ENCODE results near the gene GSK3A. TPM values are rescaled to one million over a fixed set of nuclear protein-coding genes. Genes with fewer than 3 reads are reported as not detected.

Gene GSK3A
- total and polyA plus RNA-seq, 2 donors (not counting 1 experiment from before 2014, with no cell fraction given) = 38.5 to 42.0 TPM

DNA sequence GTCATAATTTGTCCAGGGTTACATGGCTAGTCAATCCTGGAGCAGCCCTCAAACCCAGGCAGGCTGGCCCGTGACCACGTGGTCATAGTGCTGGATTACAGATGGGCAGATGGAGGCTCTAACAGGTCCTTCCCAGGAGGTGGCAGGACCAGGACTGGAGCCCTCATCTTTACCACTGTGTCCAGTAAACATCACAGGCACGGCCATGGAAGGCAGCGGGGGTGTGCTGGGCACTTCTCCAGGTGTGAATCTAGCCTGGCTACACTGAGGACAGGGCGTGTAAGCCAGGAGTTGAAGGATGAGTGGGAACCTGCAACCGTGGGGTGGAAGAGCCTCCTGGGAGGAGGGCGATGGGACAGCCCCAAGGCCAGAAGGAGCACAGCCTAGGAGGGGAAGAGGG is 32.7 kb upstream of the GSK3A start:
- no peak overlapping the region for H3K27ac Mint-ChIP-seq
- Histone ChIP-seq H3K4me2 (replicated peaks; ENCODE audit: low read depth, low read length, poor library complexity, severe bottlenecking) (no peak overlapping the region), H3K4me1 (ENCODE audit: control insufficient read depth in 2 of 2, insufficient read depth in 2 of 2, low read length in 2 of 2) (peaks cover 26 to 36% of the 10 kb centered on the region in 2 donors), H3K79me2 (ENCODE audit: control insufficient read depth, insufficient read depth, low read length) (peaks cover 93% of the 10 kb centered on the region), H2AFZ (ENCODE audit: insufficient read depth, low read depth, low read length, poor library complexity, severe bottlenecking) (no peak overlapping the region), H3K9ac (ENCODE audit: low read length) (no peak overlapping the region), H3K4me3 (ENCODE audit: control extremely low read depth in 1 of 5, extremely low read depth in 1 of 5, insufficient read depth in 1 of 5, low read depth in 2 of 5, low read length in 4 of 5) (no peak overlapping the region), H4K20me1 (ENCODE audit: control insufficient read depth, insufficient read depth, low read length, poor library complexity, severe bottlenecking) (peaks cover 7% of the 10 kb centered on the region), H3K9me3 (ENCODE audit: control extremely low read depth in 1 of 3, control insufficient read depth in 2 of 3, insufficient read depth in 1 of 3, low read length in 2 of 3) (no peaks in the 10 kb centered on the region), H3K27me3 (replicated peaks in 1 of 4; ENCODE audit: control extremely low read depth in 1 of 4, control insufficient read depth in 3 of 4, insufficient read depth in 4 of 4, low read length in 3 of 4) (no peaks in the 10 kb centered on the region), H3K36me3 (replicated peaks in 1 of 2; ENCODE audit: control extremely low read depth in 1 of 2, control insufficient read depth in 1 of 2, extremely low read depth in 1 of 2, insufficient read depth in 2 of 2, low read length in 1 of 2) (peaks cover 0 to 30% of the 10 kb centered on the region in 2 experiments), H3K27ac (ENCODE audit: low read length in 2 of 2) (no peak overlapping the region)
- ChIA-PET CTCF (interaction anchor here (1.2 kb wide), 1 partner anchor 166 kb away, joined by 4 read pairs; no protein-coding TSS in a partner anchor), POLR2A (no interaction called here)
- peaks cover 50% of the 10 kb centered on the region for H3K4me1 Mint-ChIP-seq
- no peak for DNase-seq
- ATAC-seq (ENCODE audit: low read depth) = no peak
- H3K27me3 Mint-ChIP-seq = no peaks in the 10 kb centered on the region
- H3K9me3 Mint-ChIP-seq (ENCODE audit: insufficient read depth) = no peaks in the 10 kb centered on the region
- TF ChIP-seq, protein P1, sequence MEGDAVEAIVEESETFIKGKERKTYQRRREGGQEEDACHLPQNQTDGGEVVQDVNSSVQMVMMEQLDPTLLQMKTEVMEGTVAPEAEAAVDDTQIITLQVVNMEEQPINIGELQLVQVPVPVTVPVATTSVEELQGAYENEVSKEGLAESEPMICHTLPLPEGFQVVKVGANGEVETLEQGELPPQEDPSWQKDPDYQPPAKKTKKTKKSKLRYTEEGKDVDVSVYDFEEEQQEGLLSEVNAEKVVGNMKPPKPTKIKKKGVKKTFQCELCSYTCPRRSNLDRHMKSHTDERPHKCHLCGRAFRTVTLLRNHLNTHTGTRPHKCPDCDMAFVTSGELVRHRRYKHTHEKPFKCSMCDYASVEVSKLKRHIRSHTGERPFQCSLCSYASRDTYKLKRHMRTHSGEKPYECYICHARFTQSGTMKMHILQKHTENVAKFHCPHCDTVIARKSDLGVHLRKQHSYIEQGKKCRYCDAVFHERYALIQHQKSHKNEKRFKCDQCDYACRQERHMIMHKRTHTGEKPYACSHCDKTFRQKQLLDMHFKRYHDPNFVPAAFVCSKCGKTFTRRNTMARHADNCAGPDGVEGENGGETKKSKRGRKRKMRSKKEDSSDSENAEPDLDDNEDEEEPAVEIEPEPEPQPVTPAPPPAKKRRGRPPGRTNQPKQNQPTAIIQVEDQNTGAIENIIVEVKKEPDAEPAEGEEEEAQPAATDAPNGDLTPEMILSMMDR (IDR thresholded peaks at IDR 0.05) = no peak
- intact Hi-C loops (cut with micrococcal nuclease) = no loop called here
- H3K4me3 Mint-ChIP-seq = no peak overlapping the region
- 93% methylated on average over 7 of the region's 7 CpGs for WGBS (ENCODE audit: insufficient coverage)

DNA sequence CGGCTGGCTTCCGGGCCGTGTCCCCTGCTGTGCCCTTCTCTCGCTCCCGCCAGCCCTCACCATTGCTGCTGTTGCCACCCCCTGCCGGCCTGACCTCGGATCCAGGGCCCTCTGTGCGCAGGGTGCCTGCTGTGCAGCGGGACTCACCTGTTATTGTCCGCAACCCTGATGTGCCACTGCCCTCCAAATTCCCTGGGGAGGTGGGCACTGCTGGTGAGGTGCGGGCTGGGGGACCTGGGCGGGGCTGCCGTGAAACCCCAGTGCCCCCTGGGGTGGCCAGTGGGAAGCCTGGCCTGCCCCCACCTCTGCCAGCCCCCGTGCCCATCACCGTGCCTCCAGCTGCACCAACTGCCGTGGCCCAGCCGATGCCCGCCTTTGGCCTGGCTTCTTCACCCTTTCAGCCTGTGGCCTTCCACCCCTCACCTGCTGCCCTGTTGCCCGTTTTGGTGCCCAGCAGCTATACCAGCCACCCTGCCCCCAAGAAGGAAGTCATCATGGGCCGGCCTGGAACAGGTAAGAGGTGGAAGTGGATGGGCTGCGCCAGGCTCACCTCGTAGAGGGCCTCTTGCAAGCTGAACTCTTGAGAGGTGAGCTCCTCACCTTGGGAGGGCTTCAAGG is 31.8 kb upstream of the GSK3A start:
- Histone ChIP-seq H3K4me1 (ENCODE audit: control insufficient read depth in 2 of 2, insufficient read depth in 2 of 2, low read length in 2 of 2) (peaks cover 27 to 38% of the 10 kb centered on the region in 2 donors), H3K27me3 (replicated peaks in 1 of 4; ENCODE audit: control extremely low read depth in 1 of 4, control insufficient read depth in 3 of 4, insufficient read depth in 4 of 4, low read length in 3 of 4) (no peaks in the 10 kb centered on the region), H3K79me2 (ENCODE audit: control insufficient read depth, insufficient read depth, low read length) (peaks cover 96% of the 10 kb centered on the region), H3K36me3 (replicated peaks in 1 of 2; ENCODE audit: control extremely low read depth in 1 of 2, control insufficient read depth in 1 of 2, extremely low read depth in 1 of 2, insufficient read depth in 2 of 2, low read length in 1 of 2) (peaks cover 0 to 30% of the 10 kb centered on the region in 2 experiments), H3K27ac (ENCODE audit: low read length in 2 of 2) (no peak overlapping the region), H2AFZ (ENCODE audit: insufficient read depth, low read depth, low read length, poor library complexity, severe bottlenecking) (no peak overlapping the region), H3K9me3 (ENCODE audit: control extremely low read depth in 1 of 3, control insufficient read depth in 2 of 3, insufficient read depth in 1 of 3, low read length in 2 of 3) (no peaks in the 10 kb centered on the region), H3K4me2 (replicated peaks; ENCODE audit: low read depth, low read length, poor library complexity, severe bottlenecking) (no peak overlapping the region), H3K9ac (ENCODE audit: low read length) (no peak overlapping the region), H3K4me3 (ENCODE audit: control extremely low read depth in 1 of 5, extremely low read depth in 1 of 5, insufficient read depth in 1 of 5, low read depth in 2 of 5, low read length in 4 of 5) (no peak overlapping the region), H4K20me1 (ENCODE audit: control insufficient read depth, insufficient read depth, low read length, poor library complexity, severe bottlenecking) (peaks cover 7% of the 10 kb centered on the region)
- no peaks in the 10 kb centered on the region for H3K27me3 Mint-ChIP-seq
- ATAC-seq (ENCODE audit: low read depth) = no peak
- CTCF ChIA-PET = interaction anchor here (1.2 kb wide), 1 partner anchor 165 kb away, joined by 4 read pairs; no protein-coding TSS in a partner anchor
- no peak for TF ChIP-seq EZH2 (IDR thresholded peaks at IDR 0.05; ENCODE audit: borderline replicate concordance, insufficient read depth, low read depth, low read length, poor library complexity, severe bottlenecking)
- TF ChIP-seq, protein P1 (IDR thresholded peaks at IDR 0.05) = no peak
- peaks cover 51% of the 10 kb centered on the region for H3K4me1 Mint-ChIP-seq
- H3K27ac Mint-ChIP-seq = no peak overlapping the region
- peak; percentile 16 for DNase-seq
- POLR2A ChIA-PET = no interaction called here
- 96% methylated on average over 20 of the region's 22 CpGs for WGBS (ENCODE audit: insufficient coverage)
- no peak overlapping the region for H3K4me3 Mint-ChIP-seq
- H3K9me3 Mint-ChIP-seq (ENCODE audit: insufficient read depth) = no peaks in the 10 kb centered on the region
- intact Hi-C loops (cut with micrococcal nuclease) = no loop called here
